HepG2 (cell line): ENCODE measurements around the gene PLEKHG2. TPM values are rescaled to one million over a fixed set of nuclear protein-coding genes. Genes with fewer than 3 reads are reported as not detected.
A peak's percentile ranks its signal among the peaks of the same experiment; 100 is the strongest.

Source experiments
- ATM ChIP-seq: fragments of 450-650 bp; IDR thresholded peaks from 2 replicates; pipeline ENCODE4 v1.7.1; 2017; ENCODE audit warnings: mild to moderate bottlenecking, borderline replicate concordance
- ELF1 ChIP-seq: sonication (generic); formaldehyde crosslinking; IDR thresholded peaks from 2 replicates; pipeline ENCODE4 v1.4.0; 2020; ENCODE audit warnings: missing genetic modification reagents
- FOXC1 ChIP-seq: sonication (generic); formaldehyde crosslinking; IDR thresholded peaks from 2 replicates; pipeline ENCODE4 v1.8.0; 2022; ENCODE audit warnings: mild to moderate bottlenecking, missing genetic modification reagents, borderline replicate concordance
- JDP2 ChIP-seq: sonication (generic); formaldehyde crosslinking; IDR thresholded peaks from 2 replicates; pipeline ENCODE4 v1.8.1; 2022; ENCODE audit warnings: missing genetic modification reagents, borderline replicate concordance
- KDM5B ChIP-seq: sonication (generic); formaldehyde crosslinking; IDR thresholded peaks from 2 replicates; pipeline ENCODE4 v1.4.0; 2020; ENCODE audit warnings: missing genetic modification reagents, mild to moderate bottlenecking, borderline replicate concordance
- MED1 ChIP-seq: sonication (generic); formaldehyde crosslinking; IDR thresholded peaks from 2 replicates; pipeline ENCODE4 v1.4.0; 2020; ENCODE audit warnings: missing genetic modification reagents
- NFE2L2 ChIP-seq: fragments of 150-350 bp; IDR thresholded peaks from 2 replicates; pipeline ENCODE4 v1.6.1; 2014; ENCODE audit warnings: low read length
- NONO ChIP-seq, 2 experiments: fragments of 450-650 bp in 1 of 2; sonication (generic) in 1 of 2; formaldehyde crosslinking in 1 of 2; IDR thresholded peaks in 1 of 2; conservative IDR thresholded peaks in 1 of 2; 2 replicates each; pipeline versions ENCODE4 v1.6.1 to v1.8.0; 2017 to 2022; ENCODE audit warnings: mild to moderate bottlenecking in 1 of 2, missing genetic modification reagents in 1 of 2, moderate library complexity in 1 of 2
- RBAK ChIP-seq: sonication (generic); formaldehyde crosslinking; IDR thresholded peaks from 2 replicates; pipeline ENCODE4 v1.5.1; 2020; ENCODE audit warnings: mild to moderate bottlenecking, missing genetic modification reagents
- REPIN1 ChIP-seq: sonication (generic); formaldehyde crosslinking; IDR thresholded peaks from 2 replicates; pipeline ENCODE4 v1.8.0; 2022; ENCODE audit warnings: missing genetic modification reagents, low read depth, mild to moderate bottlenecking, borderline replicate concordance
- SNRNP70 ChIP-seq: fragments of 200-400 bp; formaldehyde crosslinking; IDR thresholded peaks from 2 replicates; pipeline ENCODE4 v1.6.1; 2017; ENCODE audit warnings: mild to moderate bottlenecking, low read depth, low read length, moderate library complexity
- SOX13 ChIP-seq, 3 experiments: fragments of 450-650 bp in 1 of 3; sonication (generic) in 1 of 3; formaldehyde crosslinking in 1 of 3; IDR thresholded peaks in 2 of 3; conservative IDR thresholded peaks in 1 of 3; 2 replicates each; pipeline versions ENCODE4 v1.5.0 to v1.6.1; 2016 to 2020; ENCODE audit warnings: antibody characterized with exemption in 1 of 3, mild to moderate bottlenecking in 1 of 3, missing compliant biosample characterization in 1 of 3, missing genetic modification reagents in 1 of 3, moderate library complexity in 1 of 3
- SP140L ChIP-seq: sonication (generic); formaldehyde crosslinking; IDR thresholded peaks from 2 replicates; pipeline ENCODE4 v1.4.0; 2020; ENCODE audit warnings: missing genetic modification reagents, borderline replicate concordance
- ZFP36L1 ChIP-seq: sonication (generic); formaldehyde crosslinking; IDR thresholded peaks from 2 replicates; pipeline ENCODE4 v1.8.0; 2022; ENCODE audit warnings: mild to moderate bottlenecking, missing genetic modification reagents, moderate library complexity
- ZNF282 ChIP-seq: fragments of 450-650 bp; IDR thresholded peaks from 2 replicates; pipeline ENCODE4 v1.6.1; 2018; ENCODE audit not compliant: partially characterized antibody
- ZNF335 ChIP-seq: sonication (generic); formaldehyde crosslinking; IDR thresholded peaks from 2 replicates; pipeline ENCODE4 v1.4.0; 2020; ENCODE audit warnings: missing genetic modification reagents
- polyA plus RNA-seq, 8 experiments: library from polyadenylated mRNA; depleted of rRNA in 3 of 8; stranded (reverse) in 7 of 8; unstranded in 1 of 8; fragments of >200 nt; fragmentation: Illumina TruSeq in 4 of 8; extraction: Trizol in 4 of 8; gene quantifications; 2 replicates each; pipeline versions ENCODE4 v1.2.1 to v1.2.3, GENCODE V29; 2011 to 2016; ENCODE audit warnings: low read depth in 4 of 8, missing spikeins in 1 of 8, mixed read lengths in 1 of 8; ENCODE audit not compliant: insufficient read depth in 1 of 8
- total RNA-seq, 5 experiments: library from RNA; depleted of rRNA; stranded (reverse); fragments of >200 nt; fragmentation: Illumina TruSeq; extraction: Trizol; gene quantifications; 2 replicates each; pipeline ENCODE4 v1.2.3, GENCODE V29; 2016; ENCODE audit warnings: low read depth in 1 of 5
- TF ChIP-seq, protein P1 (sequence below), 2 experiments: sonication (generic) in 1 of 2; formaldehyde crosslinking in 1 of 2; IDR thresholded peaks; 2 replicates each; pipeline versions ENCODE4 v1.4.0 to v1.6.1; 2018 to 2020; ENCODE audit warnings: missing genetic modification reagents in 2 of 2, borderline replicate concordance in 1 of 2, low read depth in 1 of 2, mild to moderate bottlenecking in 1 of 2, missing biosample characterization in 1 of 2
- TF ChIP-seq, protein P2 (sequence below): sonication (generic); formaldehyde crosslinking; IDR thresholded peaks from 2 replicates; pipeline ENCODE4 v1.5.0; 2020; ENCODE audit warnings: mild to moderate bottlenecking, missing genetic modification reagents
- TF ChIP-seq, protein P3 (sequence below): sonication (generic); formaldehyde crosslinking; conservative IDR thresholded peaks from 2 replicates; pipeline ENCODE4 v1.4.0; 2020; ENCODE audit warnings: missing genetic modification reagents
- TF ChIP-seq, protein P4 (sequence below): IDR thresholded peaks from 2 replicates; pipeline ENCODE4 v1.6.1; 2016; ENCODE audit warnings: missing compliant biosample characterization, missing genetic modification reagents, borderline replicate concordance
- TF ChIP-seq, protein P5 (sequence below): sonication (generic); formaldehyde crosslinking; IDR thresholded peaks from 2 replicates; pipeline ENCODE4 v1.4.0; 2020; ENCODE audit warnings: missing genetic modification reagents

PLEKHG2 gene
- total and polyA plus RNA-seq, 2 of the 13 experiments (the other 11 are each of a cell fraction or from before 2014, with no cell fraction given): 3.6 to 6.8 TPM

DNA sequence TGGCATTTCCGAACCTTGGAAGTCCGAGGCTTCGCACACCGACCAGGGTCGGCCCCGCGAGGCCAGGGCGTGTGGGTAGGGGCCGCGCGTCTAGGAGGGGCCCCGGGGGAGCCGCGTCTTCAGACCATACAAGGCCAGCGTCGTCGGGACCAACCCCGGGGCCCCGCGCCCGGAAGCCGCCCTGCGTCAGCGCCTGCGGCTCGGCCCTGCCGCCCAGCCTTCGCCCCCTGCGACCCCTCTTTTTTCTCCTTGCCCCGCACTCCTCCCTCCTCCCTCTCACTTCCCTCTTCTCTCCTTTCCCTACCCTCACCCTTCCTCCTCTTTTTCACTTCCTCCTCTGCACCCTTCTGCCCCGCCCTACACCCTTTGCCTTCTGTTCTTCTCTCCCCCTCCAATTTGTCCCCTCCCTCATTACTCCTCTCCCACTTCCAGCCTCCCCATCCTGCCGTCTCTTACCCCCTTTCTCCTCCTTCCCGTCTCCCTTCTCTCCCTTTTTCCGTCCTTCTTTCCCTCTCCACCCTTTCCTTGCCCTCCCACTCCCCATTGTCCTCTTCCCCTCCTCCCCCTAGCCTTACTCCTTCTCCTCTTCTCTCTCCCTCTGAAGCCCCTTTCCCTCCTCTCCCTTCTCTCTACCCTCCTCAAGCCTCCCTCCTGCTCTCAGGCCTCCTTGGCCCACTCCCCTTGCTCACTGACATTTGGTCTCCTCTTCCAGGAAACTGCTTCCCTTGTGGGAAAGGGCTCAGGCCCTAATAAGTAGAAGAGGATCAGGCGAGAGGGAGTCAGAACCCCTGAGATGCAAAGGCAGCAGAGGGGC, 2.2 kb upstream of the PLEKHG2 start (continued):
- TF ChIP-seq, protein P1, sequence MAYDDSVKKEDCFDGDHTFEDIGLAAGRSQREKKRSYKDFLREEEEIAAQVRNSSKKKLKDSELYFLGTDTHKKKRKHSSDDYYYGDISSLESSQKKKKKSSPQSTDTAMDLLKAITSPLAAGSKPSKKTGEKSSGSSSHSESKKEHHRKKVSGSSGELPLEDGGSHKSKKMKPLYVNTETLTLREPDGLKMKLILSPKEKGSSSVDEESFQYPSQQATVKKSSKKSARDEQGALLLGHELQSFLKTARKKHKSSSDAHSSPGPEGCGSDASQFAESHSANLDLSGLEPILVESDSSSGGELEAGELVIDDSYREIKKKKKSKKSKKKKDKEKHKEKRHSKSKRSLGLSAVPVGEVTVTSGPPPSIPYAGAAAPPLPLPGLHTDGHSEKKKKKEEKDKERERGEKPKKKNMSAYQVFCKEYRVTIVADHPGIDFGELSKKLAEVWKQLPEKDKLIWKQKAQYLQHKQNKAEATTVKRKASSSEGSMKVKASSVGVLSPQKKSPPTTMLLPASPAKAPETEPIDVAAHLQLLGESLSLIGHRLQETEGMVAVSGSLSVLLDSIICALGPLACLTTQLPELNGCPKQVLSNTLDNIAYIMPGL (CRISPR knock-in tag; IDR thresholded peaks at IDR 0.05; ENCODE audit: borderline replicate concordance in 1 of 2, low read depth in 1 of 2): peak; percentile 40 to 54; a peak in 1 of 4 replicates
- TF ChIP-seq ATM (no peak), ZFP36L1 (CRISPR knock-in tag) (no peak), NFE2L2 (no peak), ELF1 (CRISPR knock-in tag) (no peak), ZNF282 (no peak), JDP2 (no peak), NONO (IDR thresholded peaks at IDR 0.05) (no peak), NONO (CRISPR knock-in tag; conservative IDR thresholded peaks at IDR 0.05) (no peak; the same call in 1 of the 2 replicates), RBAK (CRISPR knock-in tag) (no peak), FOXC1 (CRISPR knock-in tag) (no peak), KDM5B (CRISPR knock-in tag) (no peak), SP140L (CRISPR knock-in tag) (no peak), SOX13 (IDR thresholded peaks at IDR 0.05) (no peak), SOX13 (CRISPR knock-in tag; conservative IDR thresholded peaks at IDR 0.05 in 1 of 2, IDR thresholded peaks at IDR 0.05 in 1 of 2) (no peak), SNRNP70 (no peak), MED1 (CRISPR knock-in tag) (no peak), REPIN1 (CRISPR knock-in tag) (no peak), ZNF335 (no peak)
- TF ChIP-seq, protein P2, sequence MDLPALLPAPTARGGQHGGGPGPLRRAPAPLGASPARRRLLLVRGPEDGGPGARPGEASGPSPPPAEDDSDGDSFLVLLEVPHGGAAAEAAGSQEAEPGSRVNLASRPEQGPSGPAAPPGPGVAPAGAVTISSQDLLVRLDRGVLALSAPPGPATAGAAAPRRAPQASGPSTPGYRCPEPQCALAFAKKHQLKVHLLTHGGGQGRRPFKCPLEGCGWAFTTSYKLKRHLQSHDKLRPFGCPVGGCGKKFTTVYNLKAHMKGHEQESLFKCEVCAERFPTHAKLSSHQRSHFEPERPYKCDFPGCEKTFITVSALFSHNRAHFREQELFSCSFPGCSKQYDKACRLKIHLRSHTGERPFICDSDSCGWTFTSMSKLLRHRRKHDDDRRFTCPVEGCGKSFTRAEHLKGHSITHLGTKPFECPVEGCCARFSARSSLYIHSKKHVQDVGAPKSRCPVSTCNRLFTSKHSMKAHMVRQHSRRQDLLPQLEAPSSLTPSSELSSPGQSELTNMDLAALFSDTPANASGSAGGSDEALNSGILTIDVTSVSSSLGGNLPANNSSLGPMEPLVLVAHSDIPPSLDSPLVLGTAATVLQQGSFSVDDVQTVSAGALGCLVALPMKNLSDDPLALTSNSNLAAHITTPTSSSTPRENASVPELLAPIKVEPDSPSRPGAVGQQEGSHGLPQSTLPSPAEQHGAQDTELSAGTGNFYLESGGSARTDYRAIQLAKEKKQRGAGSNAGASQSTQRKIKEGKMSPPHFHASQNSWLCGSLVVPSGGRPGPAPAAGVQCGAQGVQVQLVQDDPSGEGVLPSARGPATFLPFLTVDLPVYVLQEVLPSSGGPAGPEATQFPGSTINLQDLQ: no peak
- TF ChIP-seq, protein P3, sequence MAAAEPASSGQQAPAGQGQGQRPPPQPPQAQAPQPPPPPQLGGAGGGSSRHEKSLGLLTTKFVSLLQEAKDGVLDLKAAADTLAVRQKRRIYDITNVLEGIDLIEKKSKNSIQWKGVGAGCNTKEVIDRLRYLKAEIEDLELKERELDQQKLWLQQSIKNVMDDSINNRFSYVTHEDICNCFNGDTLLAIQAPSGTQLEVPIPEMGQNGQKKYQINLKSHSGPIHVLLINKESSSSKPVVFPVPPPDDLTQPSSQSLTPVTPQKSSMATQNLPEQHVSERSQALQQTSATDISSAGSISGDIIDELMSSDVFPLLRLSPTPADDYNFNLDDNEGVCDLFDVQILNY (CRISPR knock-in tag): no peak
- TF ChIP-seq, protein P4, sequence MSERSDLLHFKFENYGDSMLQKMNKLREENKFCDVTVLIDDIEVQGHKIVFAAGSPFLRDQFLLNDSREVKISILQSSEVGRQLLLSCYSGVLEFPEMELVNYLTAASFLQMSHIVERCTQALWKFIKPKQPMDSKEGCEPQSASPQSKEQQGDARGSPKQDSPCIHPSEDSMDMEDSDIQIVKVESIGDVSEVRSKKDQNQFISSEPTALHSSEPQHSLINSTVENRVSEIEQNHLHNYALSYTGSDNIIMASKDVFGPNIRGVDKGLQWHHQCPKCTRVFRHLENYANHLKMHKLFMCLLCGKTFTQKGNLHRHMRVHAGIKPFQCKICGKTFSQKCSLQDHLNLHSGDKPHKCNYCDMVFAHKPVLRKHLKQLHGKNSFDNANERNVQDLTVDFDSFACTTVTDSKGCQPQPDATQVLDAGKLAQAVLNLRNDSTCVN (CRISPR knock-in tag): no peak
- TF ChIP-seq, protein P5, sequence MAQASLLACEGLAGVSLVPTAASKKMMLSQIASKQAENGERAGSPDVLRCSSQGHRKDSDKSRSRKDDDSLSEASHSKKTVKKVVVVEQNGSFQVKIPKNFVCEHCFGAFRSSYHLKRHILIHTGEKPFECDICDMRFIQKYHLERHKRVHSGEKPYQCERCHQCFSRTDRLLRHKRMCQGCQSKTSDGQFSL (CRISPR knock-in tag): no peak
